HCT116 (cell line): Measurements from ENCODE around the gene NSUN4. TPM values are rescaled to one million over a fixed set of nuclear protein-coding genes. Genes with fewer than 3 reads are reported as not detected.

Experiments
- ATAC-seq: fragments of 200-7000 bp; cut with Tn5 transposase; 2 replicates; pipeline ENCODE4 v1.9.1; 2020; ENCODE audit warnings: mild to moderate bottlenecking, moderate library complexity
- BruUV-seq: library from RNA; stranded (reverse); fragments of 400-500 nt; replicated peaks from 2 replicates; lab custom pipeline; 2021; lab: Mats Ljungman, UMichigan
- CTCF ChIA-PET: fragments of 300-600 bp; sonication (Branson Sonifier 250); formaldehyde crosslinking; loops from one replicate; lab custom pipeline; 2021; ENCODE audit warnings: antibody characterized with exemption; lab: Charles Lee
- POLR2A ChIA-PET: fragments of 300-600, 350-600 bp; sonication (Branson Sonifier 250); formaldehyde crosslinking; loops from one replicate; lab custom pipeline; 2021; ENCODE audit warnings: antibody characterized with exemption; lab: Charles Lee
- RAD21 ChIA-PET, 2 experiments: fragments of 300-600 bp; sonication (Branson Sonifier 250); formaldehyde crosslinking; loops; one replicate each; lab custom pipeline; 2023; ENCODE audit warnings: low total read pairs in 2 of 2; ENCODE audit not compliant: uncharacterized antibody in 2 of 2, unreplicated experiment in 2 of 2, low non-redundant PET in 1 of 2; lab: Charles Lee
- DNase-seq: peaks from one replicate; pipeline ENCODE4 v3.0.0-alpha.2; 2010; ENCODE audit warnings: low read depth, low spot score
- H2AFZ ChIP-seq: fragments of 200-600 bp; shearing (Covaris generic), sonication (generic); 2 replicates; pipeline ENCODE4 v1.6.1; 2017; ENCODE audit warnings: low read depth, mixed run types, mixed read lengths, antibody characterized with exemption, low read length; ENCODE audit not compliant: poor library complexity, severe bottlenecking
- H3K27ac ChIP-seq: 2 replicates; pipeline ENCODE4 v1.5.1; 2012; ENCODE audit warnings: low read depth, low read length
- H3K27me3 ChIP-seq: fragments of 200-600 bp; sonication (generic); 2 replicates; pipeline ENCODE4 v1.6.1; 2016; ENCODE audit warnings: mixed run types, low read length, mixed read lengths; ENCODE audit not compliant: insufficient read depth
- H3K36me3 ChIP-seq, 2 experiments: fragments of 200-500 bp in 1 of 2; fragments of 200-600 bp in 1 of 2; sonication (Bioruptor generic) in 1 of 2; sonication (generic) in 1 of 2; 2 replicates each; pipeline versions ENCODE4 v1.5.1 to v1.6.1; 2014 to 2016; ENCODE audit warnings: low read length in 2 of 2, inconsistent platforms in 1 of 2, mixed read lengths in 1 of 2, mixed run types in 1 of 2; ENCODE audit not compliant: insufficient read depth in 2 of 2, control insufficient read depth in 1 of 2
- H3K4me1 ChIP-seq, 2 experiments: fragments of 200-600 bp in 1 of 2; sonication (generic) in 1 of 2; 2 replicates each; pipeline versions ENCODE4 v1.5.1 to v1.6.1; 2012 to 2017; ENCODE audit warnings: low read length in 2 of 2, inconsistent platforms in 1 of 2, mild to moderate bottlenecking in 1 of 2, mixed read lengths in 1 of 2, mixed run types in 1 of 2, moderate library complexity in 1 of 2; ENCODE audit not compliant: insufficient read depth in 2 of 2, control insufficient read depth in 1 of 2
- H3K4me2 ChIP-seq: fragments of 200-600 bp; sonication (generic); 2 replicates; pipeline ENCODE4 v1.6.1; 2017; ENCODE audit warnings: mixed run types, low read length, mixed read lengths
- H3K4me3 ChIP-seq, 2 experiments: fragments of 200-600 bp in 1 of 2; sonication (generic) in 1 of 2; replicated peaks in 1 of 2; 2 replicates each; pipeline ENCODE4 v1.5.1; 2011 to 2016; ENCODE audit warnings: low read length in 2 of 2, control low read depth in 1 of 2, low read depth in 1 of 2, mild to moderate bottlenecking in 1 of 2, mixed read lengths in 1 of 2, mixed run types in 1 of 2
- H3K79me2 ChIP-seq: fragments of 200-600 bp; sonication (generic); 2 replicates; pipeline ENCODE4 v1.6.1; 2017; ENCODE audit warnings: mild to moderate bottlenecking, mixed run types, low read length, moderate library complexity, mixed read lengths; ENCODE audit not compliant: insufficient read depth
- H3K9ac ChIP-seq: fragments of 200-600 bp; sonication (generic); 2 replicates; pipeline ENCODE4 v1.6.1; 2016; ENCODE audit warnings: low read length, mixed read lengths
- H3K9me2 ChIP-seq: fragments of 200-600 bp; sonication (generic), shearing (Covaris generic); 2 replicates; pipeline ENCODE4 v1.6.1; 2017; ENCODE audit warnings: mixed run types, mild to moderate bottlenecking, moderate library complexity; ENCODE audit not compliant: insufficient read depth
- H3K9me3 ChIP-seq, 2 experiments: fragments of 200-500 bp in 1 of 2; fragments of 200-600 bp in 1 of 2; sonication (Bioruptor generic) in 1 of 2; sonication (generic) in 1 of 2; 2 replicates each; pipeline ENCODE4 v1.6.1; 2014 to 2017; ENCODE audit warnings: low read length in 2 of 2, mixed read lengths in 2 of 2, inconsistent platforms in 1 of 2, low read depth in 1 of 2, mild to moderate bottlenecking in 1 of 2, mixed run types in 1 of 2, moderate library complexity in 1 of 2; ENCODE audit not compliant: control insufficient read depth in 1 of 2, insufficient read depth in 1 of 2
- H4K20me1 ChIP-seq: fragments of 200-600 bp; sonication (generic), shearing (Covaris generic); 2 replicates; pipeline ENCODE4 v1.6.1; 2017; ENCODE audit warnings: mixed run types, mild to moderate bottlenecking, moderate library complexity; ENCODE audit not compliant: insufficient read depth
- CBX3 ChIP-seq: IDR thresholded peaks from 2 replicates; pipeline ENCODE4 v1.6.1; 2012; ENCODE audit warnings: low read depth
- CEBPB ChIP-seq: IDR thresholded peaks from 2 replicates; pipeline ENCODE4 v1.6.1; 2012; ENCODE audit warnings: low read depth
- EGR1 ChIP-seq: IDR thresholded peaks from 2 replicates; pipeline ENCODE4 v1.6.1; 2012; ENCODE audit warnings: low read depth
- ELF1 ChIP-seq: IDR thresholded peaks from 2 replicates; pipeline ENCODE4 v1.6.1; 2012; ENCODE audit warnings: low read depth, borderline replicate concordance
- EZH2phosphoT487 ChIP-seq: fragments of 200-600 bp; IDR thresholded peaks from 2 replicates; pipeline ENCODE4 v1.6.1; 2018; ENCODE audit warnings: antibody characterized with exemption, borderline replicate concordance
- FOSL1 ChIP-seq: IDR thresholded peaks from 2 replicates; pipeline ENCODE4 v1.6.1; 2012; ENCODE audit warnings: low read depth
- JUND ChIP-seq: IDR thresholded peaks from 2 replicates; pipeline ENCODE4 v1.6.1; 2012
- POLR2AphosphoS5 ChIP-seq: IDR thresholded peaks from 2 replicates; pipeline ENCODE4 v1.6.1; 2011; ENCODE audit warnings: mild to moderate bottlenecking, low read depth, low read length, moderate library complexity
- SIN3A ChIP-seq: IDR thresholded peaks from 2 replicates; pipeline ENCODE4 v1.6.1; 2012; ENCODE audit warnings: low read depth
- SRF ChIP-seq: IDR thresholded peaks from 2 replicates; pipeline ENCODE4 v1.6.1; 2012; ENCODE audit warnings: low read depth
- TCF7L2 ChIP-seq: IDR thresholded peaks from 2 replicates; pipeline ENCODE4 v1.7.0; 2011; ENCODE audit warnings: borderline replicate concordance, inconsistent platforms; ENCODE audit not compliant: insufficient read depth, insufficient read length; ENCODE audit errors: extremely low read depth
- YY1 ChIP-seq: IDR thresholded peaks from 2 replicates; pipeline ENCODE4 v1.6.1; 2011; ENCODE audit warnings: low read length, low read depth, moderate library complexity, mild to moderate bottlenecking; ENCODE audit not compliant: insufficient replicate concordance; ENCODE audit errors: extremely low read depth
- ZFX ChIP-seq: fragments of 450-650 bp; IDR thresholded peaks from 2 replicates; pipeline ENCODE4 v1.6.1; 2017
- intact Hi-C: fragments of 100-400 bp; cut with micrococcal nuclease; formaldehyde crosslinking; loops from 2 replicates; pipeline ENCODE4 v1.10.0; 2022
- total RNA-seq: library from RNA; stranded (reverse); gene quantifications from one replicate; pipeline ENCODE4 v1.2.1, GENCODE V29; 2021; ENCODE audit not compliant: unreplicated experiment
- TF ChIP-seq, protein P1 (sequence below): IDR thresholded peaks from 2 replicates; pipeline ENCODE4 v1.6.1; 2011; ENCODE audit warnings: mild to moderate bottlenecking, low read length, moderate library complexity; ENCODE audit not compliant: insufficient replicate concordance; ENCODE audit errors: extremely low read depth
- TF ChIP-seq, protein P2 (sequence below): IDR thresholded peaks from 2 replicates; pipeline ENCODE4 v1.6.1; 2012
- TF ChIP-seq, protein P3 (sequence below), 3 experiments: fragments of 200-600 bp in 1 of 3; sonication (generic) in 1 of 3; IDR thresholded peaks in 2 of 3; conservative IDR thresholded peaks in 1 of 3; 2 replicates each; pipeline ENCODE4 v1.5.1; 2012 to 2017; ENCODE audit warnings: low read depth in 2 of 3, low read length in 2 of 3, antibody characterized with exemption in 1 of 3, borderline replicate concordance in 1 of 3, control low read depth in 1 of 3, mild to moderate bottlenecking in 1 of 3, mixed read lengths in 1 of 3, mixed run types in 1 of 3, moderate library complexity in 1 of 3; ENCODE audit not compliant: insufficient read depth in 1 of 3
- TF ChIP-seq, protein P4 (sequence below): IDR thresholded peaks from 2 replicates; pipeline ENCODE4 v1.6.1; 2012; ENCODE audit warnings: low read depth

NSUN4 gene
- total RNA-seq, 1 experiment from 2014 or later: 27.8 TPM

DNA sequence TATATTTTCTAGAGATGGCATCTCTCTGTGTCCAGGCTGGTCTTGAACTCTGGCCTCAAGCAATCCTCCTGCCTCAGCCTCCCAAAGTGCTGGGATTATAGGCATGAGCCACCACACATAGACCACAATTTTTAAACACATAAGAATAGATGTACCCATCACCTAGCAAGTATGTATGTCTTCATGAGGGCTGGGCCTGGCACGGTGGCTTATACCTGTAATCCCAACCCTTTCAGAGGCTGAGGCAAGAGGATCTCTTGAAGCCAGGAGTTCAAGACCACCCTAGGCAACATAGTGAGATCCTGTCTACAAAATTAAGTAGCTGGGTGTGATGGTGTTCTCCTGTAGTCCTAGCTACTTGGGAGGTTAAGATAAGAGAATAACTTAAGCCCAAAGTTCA, 23.3 kb upstream of the NSUN4 start:
- no peak overlapping the region for H3K9ac ChIP-seq
- no peaks in the 10 kb centered on the region for H3K9me2 ChIP-seq
- peaks cover 8% of the 10 kb centered on the region; the same call in 1 of the 2 replicates for H3K79me2 ChIP-seq
- H2AFZ ChIP-seq: no peak overlapping the region
- H3K4me3 ChIP-seq: no peak overlapping the region
- H3K4me1 ChIP-seq: no peaks in the 10 kb centered on the region
- H3K27me3 ChIP-seq: no peaks in the 10 kb centered on the region
- no peak overlapping the region for H3K4me2 ChIP-seq
- intact Hi-C loops: no loop called here
- H4K20me1 ChIP-seq: no peaks in the 10 kb centered on the region
- no peak for ATAC-seq
- CTCF ChIA-PET: interaction anchor here (1.0 kb wide), 1 partner anchor 16 kb away, joined by 3 read pairs; no protein-coding TSS in a partner anchor
- H3K27ac ChIP-seq: no peak overlapping the region
- no TSS peak for BruUV-seq
- TF ChIP-seq SRF (no peak), FOSL1 (no peak), CEBPB (no peak), CBX3 (no peak), ZFX (no peak), TCF7L2 (no peak), ELF1 (no peak), EGR1 (no peak), YY1 (no peak), SIN3A (no peak), EZH2phosphoT487 (no peak), POLR2AphosphoS5 (no peak), JUND (no peak)
- TF ChIP-seq, protein P1, sequence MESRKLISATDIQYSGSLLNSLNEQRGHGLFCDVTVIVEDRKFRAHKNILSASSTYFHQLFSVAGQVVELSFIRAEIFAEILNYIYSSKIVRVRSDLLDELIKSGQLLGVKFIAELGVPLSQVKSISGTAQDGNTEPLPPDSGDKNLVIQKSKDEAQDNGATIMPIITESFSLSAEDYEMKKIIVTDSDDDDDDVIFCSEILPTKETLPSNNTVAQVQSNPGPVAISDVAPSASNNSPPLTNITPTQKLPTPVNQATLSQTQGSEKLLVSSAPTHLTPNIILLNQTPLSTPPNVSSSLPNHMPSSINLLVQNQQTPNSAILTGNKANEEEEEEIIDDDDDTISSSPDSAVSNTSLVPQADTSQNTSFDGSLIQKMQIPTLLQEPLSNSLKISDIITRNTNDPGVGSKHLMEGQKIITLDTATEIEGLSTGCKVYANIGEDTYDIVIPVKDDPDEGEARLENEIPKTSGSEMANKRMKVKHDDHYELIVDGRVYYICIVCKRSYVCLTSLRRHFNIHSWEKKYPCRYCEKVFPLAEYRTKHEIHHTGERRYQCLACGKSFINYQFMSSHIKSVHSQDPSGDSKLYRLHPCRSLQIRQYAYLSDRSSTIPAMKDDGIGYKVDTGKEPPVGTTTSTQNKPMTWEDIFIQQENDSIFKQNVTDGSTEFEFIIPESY: no peak
- TF ChIP-seq, protein P2, sequence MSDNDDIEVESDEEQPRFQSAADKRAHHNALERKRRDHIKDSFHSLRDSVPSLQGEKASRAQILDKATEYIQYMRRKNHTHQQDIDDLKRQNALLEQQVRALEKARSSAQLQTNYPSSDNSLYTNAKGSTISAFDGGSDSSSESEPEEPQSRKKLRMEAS: no peak
- TF ChIP-seq, protein P3, sequence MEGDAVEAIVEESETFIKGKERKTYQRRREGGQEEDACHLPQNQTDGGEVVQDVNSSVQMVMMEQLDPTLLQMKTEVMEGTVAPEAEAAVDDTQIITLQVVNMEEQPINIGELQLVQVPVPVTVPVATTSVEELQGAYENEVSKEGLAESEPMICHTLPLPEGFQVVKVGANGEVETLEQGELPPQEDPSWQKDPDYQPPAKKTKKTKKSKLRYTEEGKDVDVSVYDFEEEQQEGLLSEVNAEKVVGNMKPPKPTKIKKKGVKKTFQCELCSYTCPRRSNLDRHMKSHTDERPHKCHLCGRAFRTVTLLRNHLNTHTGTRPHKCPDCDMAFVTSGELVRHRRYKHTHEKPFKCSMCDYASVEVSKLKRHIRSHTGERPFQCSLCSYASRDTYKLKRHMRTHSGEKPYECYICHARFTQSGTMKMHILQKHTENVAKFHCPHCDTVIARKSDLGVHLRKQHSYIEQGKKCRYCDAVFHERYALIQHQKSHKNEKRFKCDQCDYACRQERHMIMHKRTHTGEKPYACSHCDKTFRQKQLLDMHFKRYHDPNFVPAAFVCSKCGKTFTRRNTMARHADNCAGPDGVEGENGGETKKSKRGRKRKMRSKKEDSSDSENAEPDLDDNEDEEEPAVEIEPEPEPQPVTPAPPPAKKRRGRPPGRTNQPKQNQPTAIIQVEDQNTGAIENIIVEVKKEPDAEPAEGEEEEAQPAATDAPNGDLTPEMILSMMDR (IDR thresholded peaks at IDR 0.05 in 2 of 3, conservative IDR thresholded peaks at IDR 0.05 in 1 of 3; ENCODE audit: borderline replicate concordance in 1 of 3, insufficient read depth in 1 of 3, low read depth in 2 of 3, low read length in 2 of 3): no peak
- TF ChIP-seq, protein P4, sequence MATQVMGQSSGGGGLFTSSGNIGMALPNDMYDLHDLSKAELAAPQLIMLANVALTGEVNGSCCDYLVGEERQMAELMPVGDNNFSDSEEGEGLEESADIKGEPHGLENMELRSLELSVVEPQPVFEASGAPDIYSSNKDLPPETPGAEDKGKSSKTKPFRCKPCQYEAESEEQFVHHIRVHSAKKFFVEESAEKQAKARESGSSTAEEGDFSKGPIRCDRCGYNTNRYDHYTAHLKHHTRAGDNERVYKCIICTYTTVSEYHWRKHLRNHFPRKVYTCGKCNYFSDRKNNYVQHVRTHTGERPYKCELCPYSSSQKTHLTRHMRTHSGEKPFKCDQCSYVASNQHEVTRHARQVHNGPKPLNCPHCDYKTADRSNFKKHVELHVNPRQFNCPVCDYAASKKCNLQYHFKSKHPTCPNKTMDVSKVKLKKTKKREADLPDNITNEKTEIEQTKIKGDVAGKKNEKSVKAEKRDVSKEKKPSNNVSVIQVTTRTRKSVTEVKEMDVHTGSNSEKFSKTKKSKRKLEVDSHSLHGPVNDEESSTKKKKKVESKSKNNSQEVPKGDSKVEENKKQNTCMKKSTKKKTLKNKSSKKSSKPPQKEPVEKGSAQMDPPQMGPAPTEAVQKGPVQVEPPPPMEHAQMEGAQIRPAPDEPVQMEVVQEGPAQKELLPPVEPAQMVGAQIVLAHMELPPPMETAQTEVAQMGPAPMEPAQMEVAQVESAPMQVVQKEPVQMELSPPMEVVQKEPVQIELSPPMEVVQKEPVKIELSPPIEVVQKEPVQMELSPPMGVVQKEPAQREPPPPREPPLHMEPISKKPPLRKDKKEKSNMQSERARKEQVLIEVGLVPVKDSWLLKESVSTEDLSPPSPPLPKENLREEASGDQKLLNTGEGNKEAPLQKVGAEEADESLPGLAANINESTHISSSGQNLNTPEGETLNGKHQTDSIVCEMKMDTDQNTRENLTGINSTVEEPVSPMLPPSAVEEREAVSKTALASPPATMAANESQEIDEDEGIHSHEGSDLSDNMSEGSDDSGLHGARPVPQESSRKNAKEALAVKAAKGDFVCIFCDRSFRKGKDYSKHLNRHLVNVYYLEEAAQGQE: no peak
- no peaks in the 10 kb centered on the region for H3K9me3 ChIP-seq
- H3K36me3 ChIP-seq: peaks cover 24 to 30% of the 10 kb centered on the region in 2 experiments; a peak in 3 of 4 replicates
- POLR2A ChIA-PET: no interaction called here
- RAD21 ChIA-PET: no interaction called here
- no peak for DNase-seq
